ENCODE measurements around the gene MMP19.
"Not testable (repeated sequence)": the region's sequence is repeated elsewhere in the genome, so short reads cannot be mapped to it uniquely, and the experiment has no call there.

Gene MMP19

GRCh38 chr12:55840581-55841351 is 2.0 kb downstream of the MMP19 start:
- DNase-seq, result no peak

GRCh38 chr12:55839345-55840140 is 3.2 kb downstream of the MMP19 start:
- no peak for DNase-seq

GRCh38 chr12:55838361-55838760 is 4.4 kb downstream of the MMP19 start:
- no peak for DNase-seq

- DNase-seq, result not testable (repeated sequence)
Observed at GRCh38 chr12:55834400-55834799, 8.3 kb downstream of the MMP19 start.

- no peak for DNase-seq
Observed at GRCh38 chr12:55833056-55833455, 9.7 kb downstream of the MMP19 start.

- no peak for DNase-seq
Observed at GRCh38 chr12:55831447-55831815, 11.3 kb downstream of the MMP19 start.

- peak; percentile 48 to 52 for DNase-seq
Observed at GRCh38 chr12:55830601-55831446, 11.9 kb downstream of the MMP19 start.

GRCh38 chr12:55829967-55830600 is 12.7 kb downstream of the MMP19 start:
- DNase-seq, result peak in 1 of 2 donors; percentile 51

GRCh38 chr12:55828357-55828756 is 14.4 kb downstream of the MMP19 start:
- no peak for DNase-seq

- DNase-seq, result no peak
Observed at GRCh38 chr12:55827806-55828205, 14.9 kb downstream of the MMP19 start.

GRCh38 chr12:55824726-55825125 is 18.0 kb downstream of the MMP19 start:
- peak in 1 of 2 donors; percentile 29 for DNase-seq

- no peak for DNase-seq
Observed at GRCh38 chr12:55823419-55823818, 19.3 kb downstream of the MMP19 start.

- no peak for DNase-seq
Observed at GRCh38 chr12:55822228-55822627, 20.5 kb downstream of the MMP19 start.

- no peak for DNase-seq
Observed at GRCh38 chr12:55820679-55821078, 22.1 kb downstream of the MMP19 start.

GRCh38 chr12:55818886-55819285 is 23.9 kb downstream of the MMP19 start:
- no peak for DNase-seq

- DNase-seq, result no peak
Observed at GRCh38 chr12:55818140-55818728, 24.5 kb downstream of the MMP19 start.

- peak; percentile 93 to 94 for DNase-seq
Observed at GRCh38 chr12:55817345-55818139, 25.2 kb downstream of the MMP19 start, which contains the start of the genes ORMDL2 and SARNP. ORMDL2 (plus strand) TSS chr12:55818041; CDS start chr12:55819000, 959 bp downstream. SARNP (minus strand) TSS chr12:55817724; CDS start chr12:55817701, 23 bp downstream.

GRCh38 chr12:55816881-55817344 is 25.8 kb downstream of the MMP19 start:
- no peak for DNase-seq

GRCh38 chr12:55815473-55815872 is 27.3 kb downstream of the MMP19 start:
- no peak for DNase-seq

- no peak for DNase-seq
Observed at GRCh38 chr12:55814257-55814656, 28.5 kb downstream of the MMP19 start.

GRCh38 chr12:55812088-55812487 is 30.6 kb downstream of the MMP19 start:
- DNase-seq, result no peak
